Liver (tissue), 9 donors: ENCODE data around the gene ADCYAP1R1. TPM values are rescaled to one million over a fixed set of nuclear protein-coding genes. Genes with fewer than 3 reads are reported as not detected.

Source experiments
- DNase-seq: peaks from one replicate; pipeline ENCODE4 v3.0.0-alpha.2; 2017; ENCODE audit warnings: low spot score
- H3K27ac ChIP-seq, 2 donors: one replicate each; pipeline ENCODE4 v1.7.0; 2013; ENCODE audit warnings: inconsistent platforms in 2 of 2, low read length in 2 of 2, control low read depth in 1 of 2, low read depth in 1 of 2, mild to moderate bottlenecking in 1 of 2
- H3K27me3 ChIP-seq, 4 donors: one replicate each; pipeline versions ENCODE4 v1.6.1 to v1.7.0; 2013; ENCODE audit warnings: low read length in 3 of 4, inconsistent platforms in 1 of 4, mild to moderate bottlenecking in 1 of 4, moderate library complexity in 1 of 4; ENCODE audit not compliant: control insufficient read depth in 4 of 4, insufficient read depth in 4 of 4
- H3K36me3 ChIP-seq, 4 donors: one replicate each; pipeline versions ENCODE4 v1.6.1 to v1.7.0; 2013; ENCODE audit warnings: low read length in 3 of 4, mild to moderate bottlenecking in 3 of 4, low read depth in 1 of 4, moderate library complexity in 1 of 4; ENCODE audit not compliant: control insufficient read depth in 4 of 4, insufficient read depth in 3 of 4
- H3K4me1 ChIP-seq, 4 donors: one replicate each; pipeline versions ENCODE4 v1.6.1 to v1.7.0; 2013; ENCODE audit warnings: low read length in 3 of 4, mild to moderate bottlenecking in 3 of 4, moderate library complexity in 1 of 4; ENCODE audit not compliant: control insufficient read depth in 4 of 4, insufficient read depth in 4 of 4
- H3K4me3 ChIP-seq, 3 donors: one replicate each; pipeline versions ENCODE4 v1.6.1 to v1.7.0; 2013; ENCODE audit warnings: low read length in 3 of 3, control low read depth in 1 of 3, low read depth in 1 of 3, mild to moderate bottlenecking in 1 of 3
- H3K9ac ChIP-seq, 2 donors: one replicate each; pipeline ENCODE4 v1.7.0; 2013; ENCODE audit warnings: low read length in 2 of 2, mild to moderate bottlenecking in 2 of 2, moderate library complexity in 2 of 2, control low read depth in 1 of 2, low read depth in 1 of 2
- H3K9me3 ChIP-seq, 4 donors: one replicate each; pipeline versions ENCODE4 v1.6.1 to v1.7.0; 2013; ENCODE audit warnings: low read length in 3 of 4; ENCODE audit not compliant: control insufficient read depth in 4 of 4
- ATF3 ChIP-seq: IDR thresholded peaks from 2 replicates; pipeline ENCODE4 v1.6.1; 2016; ENCODE audit warnings: antibody characterized with exemption
- CTCF ChIP-seq: fragments of 150-350 bp; IDR thresholded peaks from 2 replicates; pipeline ENCODE4 v1.5.1; 2017; ENCODE audit warnings: improper control_type of control experiment, low read depth, low read length; ENCODE audit not compliant: missing input control
- EGR1 ChIP-seq, 2 donors: IDR thresholded peaks; 2 replicates each; pipeline ENCODE4 v1.6.1; 2016 to 2018; ENCODE audit warnings: antibody characterized with exemption in 2 of 2, low read depth in 2 of 2
- FOXA1 ChIP-seq: IDR thresholded peaks from 2 replicates; pipeline ENCODE4 v1.6.1; 2016; ENCODE audit warnings: antibody characterized with exemption
- FOXA2 ChIP-seq: IDR thresholded peaks from 2 replicates; pipeline ENCODE4 v1.6.1; 2016; ENCODE audit warnings: antibody characterized with exemption
- GABPA ChIP-seq, 2 donors: IDR thresholded peaks in 1 of 2; conservative IDR thresholded peaks in 1 of 2; 2 replicates each; pipeline ENCODE4 v1.6.1; 2016; ENCODE audit warnings: antibody characterized with exemption in 2 of 2, mild to moderate bottlenecking in 1 of 2, moderate library complexity in 1 of 2
- HNF4A ChIP-seq, 2 donors: conservative IDR thresholded peaks; 2 replicates each; pipeline ENCODE4 v1.6.1; 2016; ENCODE audit warnings: antibody characterized with exemption in 2 of 2, mild to moderate bottlenecking in 2 of 2
- HNF4G ChIP-seq: IDR thresholded peaks from 2 replicates; pipeline ENCODE4 v1.6.1; 2016; ENCODE audit warnings: antibody characterized with exemption
- JUND ChIP-seq, 2 donors: IDR thresholded peaks; 2 replicates each; pipeline ENCODE4 v1.6.1; 2016; ENCODE audit warnings: antibody characterized with exemption in 2 of 2
- MAX ChIP-seq: IDR thresholded peaks from 2 replicates; pipeline ENCODE4 v1.6.1; 2016; ENCODE audit warnings: antibody characterized with exemption
- NR2F2 ChIP-seq: IDR thresholded peaks from 2 replicates; pipeline ENCODE4 v1.6.1; 2016; ENCODE audit warnings: antibody characterized with exemption
- RAD21 ChIP-seq, 2 donors: IDR thresholded peaks; 2 replicates each; pipeline ENCODE4 v1.6.1; 2016; ENCODE audit warnings: antibody characterized with exemption in 2 of 2, mild to moderate bottlenecking in 2 of 2
- REST ChIP-seq: IDR thresholded peaks from 2 replicates; pipeline ENCODE4 v1.6.1; 2016; ENCODE audit warnings: antibody characterized with exemption, mild to moderate bottlenecking
- RXRA ChIP-seq, 2 donors: IDR thresholded peaks; 2 replicates each; pipeline ENCODE4 v1.6.1; 2017 to 2018; ENCODE audit warnings: antibody characterized with exemption in 2 of 2, mild to moderate bottlenecking in 1 of 2
- SP1 ChIP-seq: IDR thresholded peaks from 2 replicates; pipeline ENCODE4 v1.6.1; 2018; ENCODE audit warnings: antibody characterized with exemption, mild to moderate bottlenecking
- TAF1 ChIP-seq: conservative IDR thresholded peaks from 2 replicates; pipeline ENCODE4 v1.6.1; 2016; ENCODE audit warnings: antibody characterized with exemption, mild to moderate bottlenecking
- YY1 ChIP-seq: IDR thresholded peaks from 2 replicates; pipeline ENCODE4 v1.6.1; 2016; ENCODE audit warnings: antibody characterized with exemption, mild to moderate bottlenecking
- ZBTB33 ChIP-seq: IDR thresholded peaks from 2 replicates; pipeline ENCODE4 v1.6.1; 2016; ENCODE audit warnings: antibody characterized with exemption
- WGBS: extraction: QIAGEN DNeasy Blood & Tissue Kit; methylation state at CpG from one replicate; pipeline ENCODE4 v1.1.7; 2013; 5-methylcytosine and 5-hydroxymethylcytosine counted together
- polyA plus RNA-seq, 2 donors: library from polyadenylated mRNA; stranded (reverse) in 1 of 2; unstranded in 1 of 2; fragments of 200-250 nt in 1 of 2; fragments of >200 nt in 1 of 2; fragmentation: Nextera tagmentation in 1 of 2; extraction: Ambion mirVana in 1 of 2; gene quantifications; one replicate each; pipeline versions ENCODE4 v1.2.1 to v1.2.3, GENCODE V29; 2013 to 2015
- total RNA-seq, 2 donors: library from RNA; depleted of rRNA; stranded (reverse); fragments of >200 nt; gene quantifications; one replicate each; pipeline ENCODE4 v1.2.3, GENCODE V29; 2014
- donor health status: healthy.
- donor health status: healthy.
- donor health status: healthy.
- donor health status: healthy.
- donor health status: healthy.

Gene ADCYAP1R1
- total and polyA plus RNA-seq, 4 donors = 0.05 to 0.67 (median 0.12) TPM; not detected in 1

- Histone ChIP-seq H3K9me3 (no peaks in the 10 kb centered on the region), H3K27ac (no peak overlapping the region), H3K4me1 (peaks cover 0 to 8% (median 2%) of the 10 kb centered on the region in 4 donors), H3K36me3 (no peaks in the 10 kb centered on the region), H3K27me3 (peaks cover 0 to 9% (median 0%) of the 10 kb centered on the region in 4 donors), H3K4me3 (no peak overlapping the region), H3K9ac (no peak overlapping the region)
- WGBS = 52% methylated on average over 5 of the region's 5 CpGs
- DNase-seq = no peak
- TF ChIP-seq SP1 (no peak), HNF4A (conservative IDR thresholded peaks at IDR 0.05) (no peak), JUND (IDR thresholded peaks at IDR 0.05) (no peak)
These were observed 3.4 kb downstream of the ADCYAP1R1 start for GRCh38 chr7:31055471-31055870.

GRCh38 chr7:31056775-31057346 lies 4.8 kb downstream of the ADCYAP1R1 start:
- WGBS = 56% methylated on average over 10 of the region's 10 CpGs

More at GRCh38 chr7:31056775-31057346, 4.8 kb downstream of the ADCYAP1R1 start:
- H3K4me1 ChIP-seq = peaks cover 0 to 8% (median 2%) of the 10 kb centered on the region in 4 donors
- no peak overlapping the region for H3K27ac ChIP-seq
- H3K4me3 ChIP-seq = no peak overlapping the region
- DNase-seq = no peak
- TF ChIP-seq REST = no peak
- no peak for TF ChIP-seq MAX
- TF ChIP-seq JUND (IDR thresholded peaks at IDR 0.05) = no peak
- TF ChIP-seq ZBTB33 = no peak
- TF ChIP-seq SP1 = no peak
- TF ChIP-seq EGR1 (IDR thresholded peaks at IDR 0.05; ENCODE audit: low read depth in 2 of 2) = no peak
- TF ChIP-seq NR2F2 = no peak
- no peak for TF ChIP-seq RAD21 (IDR thresholded peaks at IDR 0.05)
- no peak for TF ChIP-seq HNF4G
- no peak for TF ChIP-seq GABPA (IDR thresholded peaks at IDR 0.05 in 1 of 2, conservative IDR thresholded peaks at IDR 0.05 in 1 of 2)
- no peak for TF ChIP-seq FOXA1
- TF ChIP-seq ATF3 = no peak
- TF ChIP-seq HNF4A (conservative IDR thresholded peaks at IDR 0.05) = no peak
- no peak for TF ChIP-seq RXRA (IDR thresholded peaks at IDR 0.05)
- TF ChIP-seq CTCF = no peak
- no peak for TF ChIP-seq TAF1
- no peak for TF ChIP-seq YY1
- TF ChIP-seq FOXA2 = no peak
- H3K36me3 ChIP-seq = no peaks in the 10 kb centered on the region
- peaks cover 0 to 9% (median 0%) of the 10 kb centered on the region in 4 donors for H3K27me3 ChIP-seq
- no peak overlapping the region for H3K9ac ChIP-seq
- no peaks in the 10 kb centered on the region for H3K9me3 ChIP-seq
